B cell (primary cell): ENCODE measurements around the gene HGS. TPM values are rescaled to one million over a fixed set of nuclear protein-coding genes. Genes with fewer than 3 reads are reported as not detected.

Experiments used
- ATAC-seq: fragments of 200-7000 bp; cut with Tn5 transposase; one replicate; pipeline ENCODE4 v1.10.0; 2021; ENCODE audit warnings: low read depth, mild to moderate bottlenecking, moderate number of reproducible peaks, moderate library complexity
- CTCF ChIA-PET: fragments of 350-600 bp; sonication (Branson Sonifier 250); formaldehyde crosslinking; loops from one replicate; lab custom pipeline; 2021; ENCODE audit warnings: antibody characterized with exemption, inconsistent platforms; lab: Charles Lee
- POLR2A ChIA-PET: fragments of 350-600 bp; sonication (Branson Sonifier 250); formaldehyde crosslinking; loops from one replicate; lab custom pipeline; 2021; ENCODE audit warnings: antibody characterized with exemption; lab: Charles Lee
- DNase-seq: peaks from one replicate; pipeline ENCODE4 v3.0.0; 2013
- H2AFZ ChIP-seq: 2 replicates; pipeline ENCODE4 v1.6.1; 2012; ENCODE audit warnings: mild to moderate bottlenecking, low read depth, low read length; ENCODE audit not compliant: insufficient read depth, poor library complexity, severe bottlenecking
- H3K27ac ChIP-seq, 2 donors: 1 replicate in 1 of 2; 2 replicates in 1 of 2; pipeline ENCODE4 v1.5.1; 2012 to 2013; ENCODE audit warnings: low read length in 2 of 2, mild to moderate bottlenecking in 2 of 2, moderate library complexity in 1 of 2
- H3K27me3 ChIP-seq, 4 experiments: fragments of 200-600 bp in 1 of 4; sonication (generic) in 1 of 4; replicated peaks in 1 of 4; 1 replicate in 2 of 4; 2 replicates in 2 of 4; pipeline versions ENCODE4 v1.6.1 to v1.7.0; 2013 to 2016; ENCODE audit warnings: low read length in 3 of 4, mild to moderate bottlenecking in 2 of 4, mixed read lengths in 1 of 4, moderate library complexity in 1 of 4; ENCODE audit not compliant: insufficient read depth in 4 of 4, control insufficient read depth in 3 of 4; ENCODE audit errors: control extremely low read depth in 1 of 4
- H3K36me3 ChIP-seq, 2 experiments: replicated peaks in 1 of 2; 1 replicate in 1 of 2; 2 replicates in 1 of 2; pipeline versions ENCODE4 v1.6.1 to v1.7.1; 2013; ENCODE audit warnings: low read length in 1 of 2; ENCODE audit not compliant: insufficient read depth in 2 of 2, control insufficient read depth in 1 of 2; ENCODE audit errors: control extremely low read depth in 1 of 2, extremely low read depth in 1 of 2
- H3K4me1 ChIP-seq, 2 donors: fragments of 200-600 bp in 1 of 2; sonication (generic) in 1 of 2; 1 replicate in 1 of 2; 2 replicates in 1 of 2; pipeline versions ENCODE4 v1.5.1 to v1.6.1; 2013 to 2017; ENCODE audit warnings: low read length in 2 of 2; ENCODE audit not compliant: control insufficient read depth in 2 of 2, insufficient read depth in 2 of 2
- H3K4me2 ChIP-seq: replicated peaks from 2 replicates; pipeline ENCODE3; 2012; ENCODE audit warnings: mild to moderate bottlenecking, low read depth, low read length; ENCODE audit not compliant: poor library complexity, severe bottlenecking
- H3K4me3 ChIP-seq, 5 experiments: fragments of 200-600 bp in 1 of 5; sonication (generic) in 1 of 5; 1 replicate in 3 of 5; 2 replicates in 2 of 5; pipeline versions ENCODE4 v1.5.1 to v1.7.0; 2011 to 2016; ENCODE audit warnings: low read length in 4 of 5, mild to moderate bottlenecking in 4 of 5, low read depth in 2 of 5, control low read depth in 1 of 5, moderate library complexity in 1 of 5; ENCODE audit not compliant: insufficient read depth in 1 of 5; ENCODE audit errors: control extremely low read depth in 1 of 5, extremely low read depth in 1 of 5
- H3K79me2 ChIP-seq: fragments of 200-600 bp; sonication (generic); one replicate; pipeline ENCODE4 v1.6.0; 2016; ENCODE audit warnings: low read length; ENCODE audit not compliant: control insufficient read depth, insufficient read depth
- H3K9ac ChIP-seq: fragments of 200-600 bp; sonication (generic); 2 replicates; pipeline ENCODE4 v1.6.1; 2017; ENCODE audit warnings: mild to moderate bottlenecking, low read length, moderate library complexity
- H3K9me3 ChIP-seq, 3 donors: one replicate each; pipeline versions ENCODE4 v1.6.1 to v1.7.1; 2013; ENCODE audit warnings: low read length in 2 of 3; ENCODE audit not compliant: control insufficient read depth in 2 of 3, insufficient read depth in 1 of 3; ENCODE audit errors: control extremely low read depth in 1 of 3
- H4K20me1 ChIP-seq: 2 replicates; pipeline ENCODE4 v1.6.0; 2012; ENCODE audit warnings: mild to moderate bottlenecking, low read length; ENCODE audit not compliant: insufficient read depth, control insufficient read depth, poor library complexity, severe bottlenecking
- H3K27ac Mint-ChIP-seq: one replicate; pipeline ENCODE4 v1.8.0; 2021; ENCODE audit warnings: mixed read lengths
- H3K27me3 Mint-ChIP-seq: one replicate; pipeline ENCODE4 v1.8.0; 2021; ENCODE audit warnings: mixed read lengths
- H3K4me1 Mint-ChIP-seq: one replicate; pipeline ENCODE4 v1.8.0; 2021; ENCODE audit warnings: mixed read lengths
- H3K4me3 Mint-ChIP-seq: one replicate; pipeline ENCODE4 v1.8.0; 2021; ENCODE audit warnings: mixed read lengths
- H3K9me3 Mint-ChIP-seq: one replicate; pipeline ENCODE4 v1.8.0; 2022; ENCODE audit warnings: mixed read lengths; ENCODE audit not compliant: insufficient read depth
- EZH2 ChIP-seq: IDR thresholded peaks from 2 replicates; pipeline ENCODE4 v1.6.1; 2012; ENCODE audit warnings: borderline replicate concordance, low read depth, mild to moderate bottlenecking, moderate library complexity, low read length; ENCODE audit not compliant: insufficient read depth, poor library complexity, severe bottlenecking
- WGBS: methylation state at CpG from one replicate; pipeline ENCODE4 v1.1.5; 2013; ENCODE audit warnings: missing lambda C conversion rate; ENCODE audit not compliant: insufficient coverage; 5-methylcytosine and 5-hydroxymethylcytosine counted together
- intact Hi-C: fragments of 100-400 bp; cut with micrococcal nuclease; formaldehyde crosslinking; loops from one replicate; pipeline ENCODE4 v1.10.0; 2022
- polyA plus RNA-seq: library from polyadenylated mRNA; depleted of rRNA; stranded (reverse); fragments of >200 nt; gene quantifications from 2 replicates; pipeline ENCODE4 v1.2.3, GENCODE V29; 2012
- total RNA-seq, 2 donors: library from RNA; stranded (reverse); fragments of 120-200 nt in 1 of 2; gene quantifications; 1 replicate in 1 of 2; 2 replicates in 1 of 2; pipeline versions ENCODE4 v1.2.3 to v1.2.4, GENCODE V29; 2013 to 2022
- TF ChIP-seq, protein P1 (sequence below): fragments of 200-600 bp; IDR thresholded peaks from one replicate; pipeline ENCODE4 v1.8.0; 2022; ENCODE audit warnings: antibody characterized with exemption, mild to moderate bottlenecking

HGS gene
- total and polyA plus RNA-seq, 2 donors (not counting 1 experiment from before 2014, with no cell fraction given) = 184 to 220 TPM

DNA sequence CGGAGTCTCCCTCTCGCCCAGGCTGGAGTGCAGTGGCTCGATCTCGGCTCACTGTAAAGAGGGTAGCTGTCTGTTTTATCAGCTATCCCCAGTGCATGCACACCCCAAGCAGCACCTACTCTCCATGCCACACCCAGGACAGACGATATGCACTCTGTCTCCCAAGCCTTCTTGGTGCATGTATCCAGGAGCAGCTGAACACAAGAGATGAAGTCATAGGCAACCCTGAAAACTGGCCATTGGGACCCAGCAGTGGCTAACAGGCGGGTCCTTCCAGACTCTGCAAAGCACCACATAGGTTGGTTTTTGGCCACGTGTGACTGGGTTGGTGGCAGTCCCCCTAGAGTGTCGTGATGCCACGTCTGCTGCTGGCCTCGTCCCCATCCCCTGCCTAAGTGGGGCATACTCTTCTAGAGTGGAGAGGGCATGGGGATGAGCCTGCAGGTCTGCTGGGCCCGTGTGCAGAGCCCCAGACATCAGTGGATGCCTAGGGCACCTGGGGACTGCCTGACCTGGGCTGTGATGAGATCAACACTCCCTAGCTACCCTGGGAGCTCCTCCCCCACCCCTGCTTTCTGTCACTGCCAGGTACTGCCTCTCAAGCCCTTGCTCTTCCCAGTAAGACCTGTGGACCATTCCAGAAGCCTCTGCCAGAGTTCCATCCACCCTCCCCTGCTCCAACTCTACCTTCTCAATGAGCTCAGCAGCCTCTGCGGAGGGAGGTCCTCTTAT, 36.8 kb upstream of the HGS start:
- WGBS = 74% methylated on average over 9 of the region's 12 CpGs
- H4K20me1 ChIP-seq = no peaks in the 10 kb centered on the region
- no peaks in the 10 kb centered on the region for H3K79me2 ChIP-seq
- intact Hi-C loops = no loop called here
- no peak overlapping the region for H3K27ac ChIP-seq
- DNase-seq (no peak), ATAC-seq (no peak)
- no peaks in the 10 kb centered on the region for H3K9me3 Mint-ChIP-seq
- no peak overlapping the region for H3K4me2 ChIP-seq
- H3K36me3 ChIP-seq = no peaks in the 10 kb centered on the region
- ChIA-PET POLR2A (interaction anchor here (0.6 kb wide), 1 partner anchor 149 kb away, joined by 3 read pairs; no protein-coding TSS in a partner anchor), CTCF (interaction anchor here (0.8 kb wide), 1 partner anchor 13 kb away, joined by 3 read pairs; no protein-coding TSS in a partner anchor)
- peaks cover 3% of the 10 kb centered on the region for H3K4me1 Mint-ChIP-seq
- TF ChIP-seq EZH2 = no peak
- TF ChIP-seq, protein P1, sequence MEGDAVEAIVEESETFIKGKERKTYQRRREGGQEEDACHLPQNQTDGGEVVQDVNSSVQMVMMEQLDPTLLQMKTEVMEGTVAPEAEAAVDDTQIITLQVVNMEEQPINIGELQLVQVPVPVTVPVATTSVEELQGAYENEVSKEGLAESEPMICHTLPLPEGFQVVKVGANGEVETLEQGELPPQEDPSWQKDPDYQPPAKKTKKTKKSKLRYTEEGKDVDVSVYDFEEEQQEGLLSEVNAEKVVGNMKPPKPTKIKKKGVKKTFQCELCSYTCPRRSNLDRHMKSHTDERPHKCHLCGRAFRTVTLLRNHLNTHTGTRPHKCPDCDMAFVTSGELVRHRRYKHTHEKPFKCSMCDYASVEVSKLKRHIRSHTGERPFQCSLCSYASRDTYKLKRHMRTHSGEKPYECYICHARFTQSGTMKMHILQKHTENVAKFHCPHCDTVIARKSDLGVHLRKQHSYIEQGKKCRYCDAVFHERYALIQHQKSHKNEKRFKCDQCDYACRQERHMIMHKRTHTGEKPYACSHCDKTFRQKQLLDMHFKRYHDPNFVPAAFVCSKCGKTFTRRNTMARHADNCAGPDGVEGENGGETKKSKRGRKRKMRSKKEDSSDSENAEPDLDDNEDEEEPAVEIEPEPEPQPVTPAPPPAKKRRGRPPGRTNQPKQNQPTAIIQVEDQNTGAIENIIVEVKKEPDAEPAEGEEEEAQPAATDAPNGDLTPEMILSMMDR = no peak
- peak overlapping the region; percentile 15 for H3K27ac Mint-ChIP-seq
- no peak overlapping the region for H3K4me3 Mint-ChIP-seq
- H3K9ac ChIP-seq = no peak overlapping the region
- H2AFZ ChIP-seq = no peak overlapping the region
- peaks cover 0 to 21% (median 3%) of the 10 kb centered on the region in 3 donors for H3K9me3 ChIP-seq
- H3K27me3 Mint-ChIP-seq = peaks cover 18% of the 10 kb centered on the region
- H3K4me1 ChIP-seq = no peaks in the 10 kb centered on the region
- peaks cover 0 to 27% (median 1%) of the 10 kb centered on the region in 4 experiments for H3K27me3 ChIP-seq
- no peak overlapping the region for H3K4me3 ChIP-seq

DNA sequence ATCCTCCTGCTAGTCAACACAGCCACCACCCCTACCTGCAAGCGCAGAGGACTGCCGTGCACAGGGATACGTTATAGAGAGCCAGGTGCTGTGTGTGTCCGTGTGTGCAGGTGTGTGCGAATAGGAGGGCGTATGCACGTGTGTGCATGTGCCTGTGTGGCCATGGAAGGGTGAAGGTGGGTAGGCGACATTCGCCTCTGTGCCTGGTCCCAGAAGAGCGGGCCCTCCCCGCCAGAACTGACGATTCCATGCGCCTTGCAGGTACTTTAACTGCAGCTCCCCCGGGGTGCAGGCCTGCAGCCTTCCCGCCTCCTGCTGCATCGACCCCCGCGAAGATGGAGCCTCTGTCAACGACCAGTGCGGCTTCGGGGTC, 36.2 kb upstream of the HGS start:
- Histone ChIP-seq H3K4me3 (no peak overlapping the region), H3K9ac (no peak overlapping the region), H3K4me2 (no peak overlapping the region), H3K36me3 (no peaks in the 10 kb centered on the region), H4K20me1 (no peaks in the 10 kb centered on the region), H2AFZ (no peak overlapping the region), H3K27ac (no peak overlapping the region), H3K79me2 (no peaks in the 10 kb centered on the region), H3K27me3 (peaks cover 0 to 27% (median 1%) of the 10 kb centered on the region in 4 experiments), H3K4me1 (peaks cover 0 to 2% of the 10 kb centered on the region in 2 donors), H3K9me3 (peaks cover 0 to 21% (median 3%) of the 10 kb centered on the region in 3 donors)
- ATAC-seq (no peak), DNase-seq (no peak)
- no peak for TF ChIP-seq EZH2
- TF ChIP-seq, protein P1 = no peak
- WGBS = 62% methylated on average over 18 of the region's 21 CpGs
- H3K4me3 Mint-ChIP-seq = no peak overlapping the region
- H3K4me1 Mint-ChIP-seq = peaks cover 3% of the 10 kb centered on the region
- intact Hi-C loops = no loop called here
- ChIA-PET CTCF (no interaction called here), POLR2A (interaction anchor here (0.6 kb wide), 1 partner anchor 148 kb away, joined by 3 read pairs; no protein-coding TSS in a partner anchor)
- peaks cover 18% of the 10 kb centered on the region for H3K27me3 Mint-ChIP-seq
- peak overlapping the region; percentile 15 for H3K27ac Mint-ChIP-seq
- H3K9me3 Mint-ChIP-seq = no peaks in the 10 kb centered on the region
